NT2/D1 (cell line): ENCODE results near the gene CRYGC.
"Not testable (repeated sequence)": the region's sequence is repeated elsewhere in the genome, so short reads cannot be mapped to it uniquely, and the experiment has no call there.

Experiments used
- DNase-seq: peaks from one replicate; pipeline ENCODE4 v3.0.0-alpha.2; 2011; ENCODE audit warnings: low read depth, low spot score
- H3K27me3 ChIP-seq: 2 replicates; pipeline ENCODE4 v1.6.0; 2011; ENCODE audit warnings: mild to moderate bottlenecking; ENCODE audit not compliant: insufficient read length, insufficient read depth
- H3K36me3 ChIP-seq: 2 replicates; pipeline ENCODE4 v1.6.1; 2011; ENCODE audit warnings: mild to moderate bottlenecking, low read length, mixed read lengths; ENCODE audit not compliant: insufficient read depth, insufficient read length
- H3K4me1 ChIP-seq: 2 replicates; pipeline ENCODE4 v1.5.1; 2011; ENCODE audit not compliant: insufficient read depth, insufficient read length
- H3K4me3 ChIP-seq: 2 replicates; pipeline ENCODE4 v1.5.1; 2011; ENCODE audit warnings: low read depth; ENCODE audit not compliant: insufficient read length
- H3K9ac ChIP-seq: 2 replicates; pipeline ENCODE4 v1.6.0; 2011; ENCODE audit warnings: low read depth; ENCODE audit not compliant: insufficient read length
- H3K9me3 ChIP-seq: 2 replicates; pipeline ENCODE4 v1.5.1; 2011; ENCODE audit warnings: mild to moderate bottlenecking, low read length; ENCODE audit not compliant: insufficient read depth
- SUZ12 ChIP-seq: IDR thresholded peaks from 2 replicates; pipeline ENCODE4 v1.6.1; 2011; ENCODE audit not compliant: insufficient read length, insufficient read depth; ENCODE audit errors: extremely low read depth
- YY1 ChIP-seq: IDR thresholded peaks from 2 replicates; pipeline ENCODE4 v1.6.1; 2011; ENCODE audit not compliant: insufficient read length, insufficient read depth
- ZNF274 ChIP-seq: IDR thresholded peaks from 2 replicates; pipeline ENCODE4 v1.6.1; 2011; ENCODE audit warnings: mild to moderate bottlenecking, low read depth, low read length

CRYGC gene

GRCh38 chr2:208099682-208100470, 29.8 kb downstream of the CRYGC start:
- no peak for DNase-seq

GRCh38 chr2:208098701-208099100, 30.9 kb downstream of the CRYGC start:
- not testable (repeated sequence) for H3K4me3 ChIP-seq, H3K9ac ChIP-seq, H3K27me3 ChIP-seq, H3K36me3 ChIP-seq, H3K9me3 ChIP-seq, DNase-seq, H3K4me1 ChIP-seq

More at GRCh38 chr2:208099682-208100470, 29.8 kb downstream of the CRYGC start:
- Histone ChIP-seq H3K4me1 (no peaks in the 10 kb centered on the region), H3K27me3 (no peaks in the 10 kb centered on the region), H3K4me3 (no peak overlapping the region), H3K9ac (no peak overlapping the region), H3K9me3 (no peaks in the 10 kb centered on the region), H3K36me3 (no peaks in the 10 kb centered on the region)
- TF ChIP-seq SUZ12 (no peak), ZNF274 (no peak), YY1 (no peak)

GRCh38 chr2:208098267-208098666, 31.4 kb downstream of the CRYGC start:
- DNase-seq, result no peak
- Histone ChIP-seq H3K4me3 (no peak overlapping the region), H3K36me3 (no peaks in the 10 kb centered on the region), H3K4me1 (no peaks in the 10 kb centered on the region), H3K9me3 (no peaks in the 10 kb centered on the region), H3K27me3 (no peaks in the 10 kb centered on the region), H3K9ac (no peak overlapping the region)
- TF ChIP-seq SUZ12 (no peak), YY1 (no peak), ZNF274 (no peak)

GRCh38 chr2:208097801-208098200, 31.8 kb downstream of the CRYGC start:
- no peaks in the 10 kb centered on the region for H3K9me3 ChIP-seq
- no peak for DNase-seq
- no peak overlapping the region for H3K4me3 ChIP-seq
- H3K27me3 ChIP-seq, result no peaks in the 10 kb centered on the region
- no peaks in the 10 kb centered on the region for H3K4me1 ChIP-seq
- H3K36me3 ChIP-seq, result no peaks in the 10 kb centered on the region
- TF ChIP-seq SUZ12, result no peak
- no peak for TF ChIP-seq YY1
- no peak for TF ChIP-seq ZNF274
- no peak overlapping the region for H3K9ac ChIP-seq

GRCh38 chr2:208097313-208097712, 32.3 kb downstream of the CRYGC start:
- Histone ChIP-seq H3K9me3 (no peaks in the 10 kb centered on the region), H3K9ac (no peak overlapping the region), H3K4me3 (no peak overlapping the region), H3K4me1 (no peaks in the 10 kb centered on the region), H3K27me3 (no peaks in the 10 kb centered on the region), H3K36me3 (no peaks in the 10 kb centered on the region)
- TF ChIP-seq SUZ12, result no peak
- no peak for TF ChIP-seq ZNF274
- DNase-seq, result no peak

GRCh38 chr2:208096080-208096479, 33.5 kb downstream of the CRYGC start:
- Histone ChIP-seq H3K4me1 (no peaks in the 10 kb centered on the region), H3K9me3 (no peaks in the 10 kb centered on the region), H3K9ac (no peak overlapping the region), H3K36me3 (no peaks in the 10 kb centered on the region), H3K27me3 (no peaks in the 10 kb centered on the region), H3K4me3 (no peak overlapping the region)
- TF ChIP-seq SUZ12 (no peak), ZNF274 (no peak), YY1 (no peak)
- DNase-seq, result no peak

GRCh38 chr2:208093128-208093527, 36.5 kb downstream of the CRYGC start:
- no peak overlapping the region for H3K4me3 ChIP-seq
- no peaks in the 10 kb centered on the region for H3K9me3 ChIP-seq
- no peaks in the 10 kb centered on the region for H3K4me1 ChIP-seq
- no peaks in the 10 kb centered on the region for H3K27me3 ChIP-seq
- DNase-seq, result no peak
- no peak overlapping the region for H3K9ac ChIP-seq
- TF ChIP-seq SUZ12 (no peak), YY1 (no peak)
- H3K36me3 ChIP-seq, result no peaks in the 10 kb centered on the region
